ENCODE results near the gene EHF.
"Not testable (repeated sequence)": the region's sequence is repeated elsewhere in the genome, so short reads cannot be mapped to it uniquely, and the experiment has no call there.

Gene EHF

DNA sequence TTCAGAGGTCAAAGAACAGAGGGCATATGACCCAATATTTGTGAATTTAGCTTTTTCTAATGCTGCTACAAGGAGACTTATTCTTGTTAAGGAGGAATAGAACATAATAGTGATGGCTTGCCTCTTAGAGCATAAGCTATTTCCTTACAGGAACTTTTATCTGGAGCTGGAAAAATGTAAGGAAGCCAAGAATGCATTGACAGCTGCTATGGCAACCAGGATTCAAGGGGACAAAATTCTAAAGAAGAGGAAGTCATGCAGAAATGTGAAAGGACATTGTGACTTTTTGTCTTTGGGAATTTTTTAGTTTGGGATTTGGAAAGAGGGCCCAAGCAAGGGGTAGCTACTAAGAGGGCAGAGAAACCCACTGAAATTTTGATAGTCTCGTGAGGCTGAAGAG, 51.1 kb downstream of the EHF start:
- DNase-seq = no peak

DNA sequence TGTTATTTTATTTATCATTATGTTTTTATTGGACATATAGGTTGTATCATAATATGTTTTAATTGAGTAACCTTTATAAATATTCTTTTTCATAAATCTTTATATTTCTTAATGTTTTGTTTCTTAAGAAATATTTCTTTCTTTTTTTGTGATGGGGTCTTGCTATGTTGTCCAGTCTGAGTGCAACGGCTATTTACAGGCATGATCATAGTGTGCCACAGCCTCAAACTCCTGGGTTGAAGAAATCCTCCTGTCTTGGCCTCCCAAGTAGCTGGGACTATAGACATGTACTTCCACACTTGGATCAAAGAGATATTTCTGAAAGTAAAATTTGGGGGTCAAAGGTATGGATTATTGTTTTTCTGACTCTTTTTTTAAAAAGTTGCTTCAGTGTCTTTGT, 53.1 kb downstream of the EHF start:
- no peak for DNase-seq

DNA sequence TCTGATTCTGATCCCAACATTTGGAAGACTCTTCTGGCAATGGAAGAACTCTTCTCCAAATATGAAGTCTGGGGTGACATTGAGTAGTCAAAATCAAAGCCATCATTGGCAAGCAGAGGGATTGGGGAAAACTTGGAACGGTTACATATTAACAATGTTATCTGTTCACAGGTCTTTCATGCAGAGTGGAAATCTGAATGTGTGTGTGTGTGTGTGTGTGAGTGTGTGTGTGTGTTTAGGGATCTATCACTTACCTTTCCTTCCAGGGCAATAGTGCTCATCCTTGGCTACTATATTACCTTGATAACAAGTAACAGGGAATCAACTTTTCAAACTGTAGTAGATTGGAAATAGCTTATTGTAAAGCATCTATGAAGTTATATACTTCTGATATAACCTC, 55.3 kb downstream of the EHF start:
- DNase-seq = no peak

DNA sequence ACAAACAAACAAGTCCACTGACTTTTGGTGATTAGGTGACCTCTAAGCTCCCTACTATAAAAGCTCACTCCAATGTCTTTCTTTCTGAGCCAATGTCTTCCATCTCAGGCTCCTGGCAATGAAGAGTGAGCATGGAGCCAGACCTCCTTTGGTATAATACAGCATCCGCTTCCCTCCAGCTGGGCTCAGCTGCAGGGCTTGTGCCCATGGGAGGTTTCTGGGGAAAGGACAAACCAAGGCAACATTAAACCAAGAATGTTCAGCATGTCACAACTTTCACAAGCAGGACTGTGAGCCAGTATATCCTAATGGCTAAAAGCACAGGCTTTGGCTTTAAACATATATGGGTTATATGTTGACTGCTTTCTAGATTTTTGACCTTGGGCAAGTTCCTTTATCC, 58.8 kb downstream of the EHF start:
- DNase-seq = no peak

DNA sequence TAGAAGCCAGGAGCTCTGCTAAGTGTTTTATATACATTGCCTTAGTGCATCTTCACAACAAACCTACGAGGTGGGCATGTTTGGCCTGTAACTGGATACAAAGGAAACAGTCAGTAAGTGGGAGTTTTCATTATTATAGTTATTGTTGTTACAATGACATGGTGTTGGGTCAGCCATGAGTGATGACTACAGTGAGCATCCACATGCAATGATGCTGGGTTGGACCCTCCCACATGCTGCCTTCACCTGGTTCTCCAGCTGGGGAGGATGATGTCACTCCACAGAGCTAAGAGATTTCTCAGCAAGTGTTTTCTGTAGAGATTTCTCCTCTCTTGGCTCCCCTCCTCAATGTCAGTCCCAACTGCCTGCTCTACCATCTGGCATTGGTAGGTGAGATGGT, 59.3 kb downstream of the EHF start:
- DNase-seq = no peak

- no peak for DNase-seq
Measured at GRCh38 chr11:34680918-34681586, 60.2 kb downstream of the EHF start.

GRCh38 chr11:34682825-34683224, 61.9 kb downstream of the EHF start:
- no peak for DNase-seq

GRCh38 chr11:34683396-34683795, 62.5 kb downstream of the EHF start:
- DNase-seq = no peak

GRCh38 chr11:34685864-34686263, 65.0 kb downstream of the EHF start:
- no peak for DNase-seq

GRCh38 chr11:34692299-34692698, 71.4 kb downstream of the EHF start:
- not testable (repeated sequence) for DNase-seq

GRCh38 chr11:34696862-34697261, 76.0 kb downstream of the EHF start:
- DNase-seq = no peak

DNA sequence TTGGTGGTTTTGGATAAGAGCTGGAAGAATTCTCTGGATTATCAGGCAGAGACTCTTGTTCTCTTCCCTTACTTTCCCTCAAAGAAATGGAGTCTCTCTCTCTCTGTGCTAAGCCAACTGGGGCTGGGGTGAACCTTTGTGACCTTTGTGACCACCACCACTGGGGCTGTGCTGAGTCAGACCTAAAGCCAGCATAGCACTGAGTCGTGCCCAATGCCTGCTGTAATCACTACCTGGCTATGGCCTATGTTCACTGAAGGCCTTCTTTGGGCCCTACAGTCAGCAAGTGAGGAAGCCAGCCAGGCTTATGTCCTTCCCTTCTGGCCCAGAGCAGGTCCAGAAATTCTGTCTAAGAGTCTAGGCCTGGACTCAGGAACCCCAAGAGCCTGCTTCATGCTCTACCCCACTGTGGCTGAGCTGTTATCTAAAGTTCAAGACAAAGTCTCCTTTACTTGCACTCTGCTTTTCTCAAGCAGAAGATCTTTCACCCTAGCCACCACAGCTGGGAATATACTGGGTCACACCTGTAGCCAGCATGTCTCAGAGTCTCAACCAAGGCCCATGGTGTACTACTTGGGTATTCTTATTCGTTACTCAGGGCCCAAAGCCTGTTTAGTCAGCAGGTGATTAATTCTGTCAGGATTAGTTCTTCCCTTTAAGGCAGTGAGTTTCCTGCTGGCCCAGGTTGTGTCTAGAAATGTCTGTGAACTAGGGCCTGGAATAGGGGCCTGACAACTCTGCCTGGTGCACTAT, 86.0 kb downstream of the EHF start:
- no peak for DNase-seq

- DNase-seq = no peak
Measured at GRCh38 chr11:34707462-34707840, 86.6 kb downstream of the EHF start.

All from NCI-H1694 (cell line).